Thyroid gland (tissue), 4 donors: ENCODE results near the gene INPP4A. TPM values are rescaled to one million over a fixed set of nuclear protein-coding genes. Genes with fewer than 3 reads are reported as not detected.

ENCODE experiments used
- DNase-seq, 2 donors: peaks; one replicate each; pipeline ENCODE4 v3.0.0-alpha.2; 2019
- H3K27ac ChIP-seq, 3 donors: fragments of 200-600 bp; sonication (generic); 1 replicate in 2 of 3; 2 replicates in 1 of 3; pipeline ENCODE4 v1.5.1; 2016 to 2019; ENCODE audit warnings: mild to moderate bottlenecking in 1 of 3, moderate library complexity in 1 of 3
- H3K27me3 ChIP-seq: fragments of 200-600 bp; sonication (generic); one replicate; pipeline ENCODE4 v1.5.1; 2019
- H3K36me3 ChIP-seq, 2 donors: fragments of 200-600 bp; sonication (generic); one replicate each; pipeline ENCODE4 v1.5.1; 2016 to 2019
- H3K4me1 ChIP-seq, 2 donors: fragments of 200-600 bp; sonication (generic); one replicate each; pipeline ENCODE4 v1.5.1; 2017 to 2019
- H3K4me3 ChIP-seq, 3 donors: fragments of 200-600 bp; sonication (generic); replicated peaks in 1 of 3; 1 replicate in 2 of 3; 2 replicates in 1 of 3; pipeline ENCODE4 v1.5.1; 2016; ENCODE audit warnings: mild to moderate bottlenecking in 1 of 3
- H3K9me3 ChIP-seq: fragments of 200-600 bp; sonication (generic); one replicate; pipeline ENCODE4 v1.5.1; 2017
- POLR2A ChIP-seq, 2 donors: fragments of 450-650 bp; IDR thresholded peaks; one replicate each; pipeline ENCODE4 v1.6.1; 2017; ENCODE audit warnings: antibody characterized with exemption in 2 of 2, mild to moderate bottlenecking in 2 of 2, moderate library complexity in 1 of 2
- WGBS, 2 donors: methylation state at CpG; one replicate each; pipeline ENCODE4 v1.1.5; 2017; 5-methylcytosine and 5-hydroxymethylcytosine counted together
- intact Hi-C: fragments of 100-400 bp; cut with DNase I; formaldehyde crosslinking; loops from one replicate; pipeline ENCODE4 v1.15.1; 2023
- total RNA-seq, 4 donors: library from RNA; depleted of rRNA; stranded (reverse); fragments of >200 nt; gene quantifications; one replicate each; pipeline ENCODE4 v1.2.3, GENCODE V29; 2016
- TF ChIP-seq, protein P1 (sequence below), 6 experiments: fragments of 200-600 bp in 3 of 6; fragments of 450-650 bp in 3 of 6; sonication (generic) in 3 of 6; IDR thresholded peaks; one replicate each; pipeline ENCODE4 v1.5.1; 2016 to 2019; ENCODE audit warnings: antibody characterized with exemption in 6 of 6, mild to moderate bottlenecking in 2 of 6, inconsistent platforms in 1 of 6, moderate library complexity in 1 of 6

The INPP4A gene
- total RNA-seq, 4 donors from 2014 or later, result 18.9 to 24.9 (median 23.8) TPM

DNA sequence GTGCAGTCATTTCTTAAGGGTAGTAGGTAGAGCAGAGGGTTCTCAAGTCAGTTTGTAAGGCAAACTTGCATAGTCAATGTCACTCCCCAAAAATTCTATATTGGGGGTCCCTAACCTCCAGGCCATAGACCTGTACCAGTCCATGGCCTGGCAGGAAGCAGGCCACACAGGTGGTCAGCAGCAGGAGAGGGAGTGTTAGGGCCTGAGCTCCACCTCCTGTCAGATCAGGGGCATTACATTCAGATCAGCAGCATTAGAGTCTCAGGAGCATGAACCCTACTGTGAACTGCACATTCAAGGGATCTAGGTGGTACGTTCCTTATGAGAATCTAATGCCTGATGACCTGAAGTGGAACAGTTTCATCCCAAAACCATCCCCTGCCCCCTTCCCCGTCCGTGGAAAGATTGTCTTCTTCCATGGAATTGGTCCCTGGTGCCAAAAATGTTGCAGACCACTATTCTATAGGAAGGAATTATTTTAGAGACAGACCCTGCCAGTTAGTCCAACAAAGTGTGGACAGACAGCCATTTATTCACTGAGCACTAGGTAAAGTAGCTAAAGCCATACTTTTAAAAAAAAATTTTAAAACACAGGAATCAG is 157.0 kb downstream of the INPP4A start:
- TF ChIP-seq, protein P1, sequence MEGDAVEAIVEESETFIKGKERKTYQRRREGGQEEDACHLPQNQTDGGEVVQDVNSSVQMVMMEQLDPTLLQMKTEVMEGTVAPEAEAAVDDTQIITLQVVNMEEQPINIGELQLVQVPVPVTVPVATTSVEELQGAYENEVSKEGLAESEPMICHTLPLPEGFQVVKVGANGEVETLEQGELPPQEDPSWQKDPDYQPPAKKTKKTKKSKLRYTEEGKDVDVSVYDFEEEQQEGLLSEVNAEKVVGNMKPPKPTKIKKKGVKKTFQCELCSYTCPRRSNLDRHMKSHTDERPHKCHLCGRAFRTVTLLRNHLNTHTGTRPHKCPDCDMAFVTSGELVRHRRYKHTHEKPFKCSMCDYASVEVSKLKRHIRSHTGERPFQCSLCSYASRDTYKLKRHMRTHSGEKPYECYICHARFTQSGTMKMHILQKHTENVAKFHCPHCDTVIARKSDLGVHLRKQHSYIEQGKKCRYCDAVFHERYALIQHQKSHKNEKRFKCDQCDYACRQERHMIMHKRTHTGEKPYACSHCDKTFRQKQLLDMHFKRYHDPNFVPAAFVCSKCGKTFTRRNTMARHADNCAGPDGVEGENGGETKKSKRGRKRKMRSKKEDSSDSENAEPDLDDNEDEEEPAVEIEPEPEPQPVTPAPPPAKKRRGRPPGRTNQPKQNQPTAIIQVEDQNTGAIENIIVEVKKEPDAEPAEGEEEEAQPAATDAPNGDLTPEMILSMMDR (IDR thresholded peaks at IDR 0.05), result peak; percentile 10 to 64 (median 44)
- no peak for TF ChIP-seq POLR2A (IDR thresholded peaks at IDR 0.05)
- Histone ChIP-seq H3K27me3 (no peaks in the 10 kb centered on the region), H3K4me3 (no peak overlapping the region), H3K4me1 (peaks cover 3 to 6% of the 10 kb centered on the region in 2 donors), H3K36me3 (peaks cover 18 to 22% of the 10 kb centered on the region in 2 donors), H3K27ac (no peak overlapping the region), H3K9me3 (no peaks in the 10 kb centered on the region)
- intact Hi-C loops, result loop anchor here (10.0 kb wide), 1 partner anchor 157 kb away; the partner anchor contains the start of gene INPP4A
- 74 to 88% methylated on average over 3 of the region's 3 CpGs for WGBS, 2 donors
- DNase-seq, result peak; percentile 31 to 38

DNA sequence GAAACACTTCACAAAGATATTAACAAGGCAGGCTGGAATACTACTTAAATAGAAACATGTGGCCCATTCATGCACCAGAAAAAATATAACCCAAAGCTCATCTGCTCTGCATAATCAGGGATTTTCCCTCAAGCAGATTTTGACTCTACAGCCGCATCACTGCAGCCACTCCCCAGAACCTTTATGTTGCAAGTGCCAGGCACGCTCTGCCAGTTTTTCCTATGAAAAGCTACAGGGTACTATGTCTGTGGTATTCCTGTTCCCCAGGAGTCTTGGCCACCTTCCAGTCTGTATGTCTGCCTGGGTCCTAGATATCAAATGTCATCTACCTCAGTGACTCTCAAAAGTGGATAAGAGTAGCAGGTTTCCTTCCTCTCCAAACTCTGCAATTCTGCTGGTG is 159.9 kb downstream of the INPP4A start:
- intact Hi-C loops, result loop anchor here (10.0 kb wide), 1 partner anchor 160 kb away; the partner anchor contains the start of gene INPP4A
- WGBS, 2 donors, result 80 to 81% methylated on average over 2 of the region's 2 CpGs

DNA sequence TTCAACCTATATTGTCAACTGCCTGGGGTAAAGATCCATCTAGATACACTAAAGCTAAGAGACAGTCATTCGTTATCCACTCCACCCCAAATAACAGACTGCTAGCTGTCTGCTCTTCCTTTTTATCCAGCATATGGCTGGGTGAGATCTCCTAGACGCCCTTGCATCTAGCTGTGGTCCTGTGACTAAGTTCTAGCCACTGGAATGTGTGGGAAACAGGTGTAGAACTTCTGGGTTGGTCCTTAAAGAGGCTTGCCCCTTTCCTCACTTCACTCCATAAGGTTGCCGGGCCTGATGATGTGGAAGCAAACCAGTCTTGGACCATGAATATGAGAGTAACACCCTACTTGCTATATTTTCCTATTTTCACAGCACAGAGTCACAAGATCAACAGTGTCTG is 160.4 kb downstream of the INPP4A start:
- H3K9me3 ChIP-seq, result no peaks in the 10 kb centered on the region
- no peak overlapping the region for H3K27ac ChIP-seq
- H3K36me3 ChIP-seq, result peaks cover 12 to 13% of the 10 kb centered on the region in 2 donors
- H3K4me3 ChIP-seq, result no peak overlapping the region
- intact Hi-C loops, result loop anchor here (10.0 kb wide), 1 partner anchor 160 kb away; the partner anchor contains the start of gene INPP4A
- H3K27me3 ChIP-seq, result no peaks in the 10 kb centered on the region
- peaks cover 20 to 28% of the 10 kb centered on the region in 2 donors for H3K4me1 ChIP-seq
- no peak for DNase-seq
- TF ChIP-seq, protein P1 (IDR thresholded peaks at IDR 0.05), result no peak
- TF ChIP-seq POLR2A (IDR thresholded peaks at IDR 0.05), result no peak
- WGBS, 2 donors, result 83 to 85% methylated on average over 3 of the region's 3 CpGs

More for the DNA sequence above, 159.9 kb downstream of the INPP4A start:
- no peak for TF ChIP-seq POLR2A (IDR thresholded peaks at IDR 0.05)
- TF ChIP-seq, protein P1 (IDR thresholded peaks at IDR 0.05), result no peak
- Histone ChIP-seq H3K9me3 (no peaks in the 10 kb centered on the region), H3K27ac (no peak overlapping the region), H3K4me3 (no peak overlapping the region), H3K36me3 (peaks cover 18% of the 10 kb centered on the region in 2 donors), H3K27me3 (no peaks in the 10 kb centered on the region), H3K4me1 (peaks cover 15 to 23% of the 10 kb centered on the region in 2 donors)
- no peak for DNase-seq

DNA sequence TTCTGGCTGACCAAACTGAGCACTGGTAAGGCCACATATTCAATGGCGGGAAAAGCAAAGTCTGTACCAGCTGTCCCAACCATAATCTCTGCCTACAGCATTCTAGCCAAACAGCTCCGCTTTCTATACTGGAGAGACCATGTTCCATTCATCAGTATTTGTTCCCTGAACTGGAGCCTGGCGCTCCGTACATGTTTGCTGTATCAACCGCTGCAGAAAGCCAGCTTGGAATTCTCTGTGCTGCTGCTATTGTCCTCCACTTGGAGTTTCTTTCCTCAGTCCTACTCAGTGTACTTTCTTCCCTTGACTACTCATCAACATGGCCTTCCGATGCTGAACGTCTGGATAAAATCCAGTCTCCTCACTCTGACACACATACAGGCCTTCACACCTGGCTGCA is 161.8 kb downstream of the INPP4A start:
- no peak overlapping the region for H3K4me3 ChIP-seq
- intact Hi-C loops, result loop anchor here (10.0 kb wide), 1 partner anchor 162 kb away; the partner anchor contains the start of gene INPP4A
- no peaks in the 10 kb centered on the region for H3K27me3 ChIP-seq
- peaks cover 31 to 36% of the 10 kb centered on the region in 2 donors for H3K4me1 ChIP-seq
- H3K27ac ChIP-seq, result no peak overlapping the region
- 83 to 91% methylated on average over 7 of the region's 7 CpGs for WGBS, 2 donors
- no peaks in the 10 kb centered on the region for H3K9me3 ChIP-seq
- peaks cover 6 to 16% of the 10 kb centered on the region in 2 donors for H3K36me3 ChIP-seq
- TF ChIP-seq, protein P1 (IDR thresholded peaks at IDR 0.05), result no peak
- TF ChIP-seq POLR2A (IDR thresholded peaks at IDR 0.05), result no peak
- no peak for DNase-seq

DNA sequence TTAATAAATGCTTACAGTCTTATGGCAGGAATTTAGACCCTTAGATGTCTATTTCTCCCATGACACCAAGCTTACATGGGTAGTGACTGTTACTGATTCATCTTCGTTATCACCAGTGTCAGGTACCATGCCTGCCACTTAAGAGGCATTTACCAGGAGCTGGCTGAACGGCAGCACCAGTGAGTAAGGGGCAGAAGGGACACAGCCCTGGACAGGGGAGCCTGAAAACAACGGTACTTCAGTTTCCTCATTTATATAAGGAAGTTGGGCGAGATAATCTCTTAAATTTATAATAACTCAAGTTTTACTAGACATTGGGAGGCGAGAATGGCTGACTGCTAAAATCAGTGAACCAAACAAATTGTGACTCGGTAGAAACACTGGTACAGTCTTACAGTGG is 162.4 kb downstream of the INPP4A start:
- DNase-seq, result no peak
- peaks cover 31 to 36% of the 10 kb centered on the region in 2 donors for H3K4me1 ChIP-seq
- H3K27me3 ChIP-seq, result no peaks in the 10 kb centered on the region
- no peak overlapping the region for H3K4me3 ChIP-seq
- intact Hi-C loops, result loop anchor here (10.0 kb wide), 1 partner anchor 162 kb away; the partner anchor contains the start of gene INPP4A
- peak overlapping the region in 1 of 3 donors; percentile 91 for H3K27ac ChIP-seq
- H3K9me3 ChIP-seq, result no peaks in the 10 kb centered on the region
- 61 to 66% methylated on average over 6 of the region's 6 CpGs for WGBS, 2 donors
- H3K36me3 ChIP-seq, result peaks cover 6 to 18% of the 10 kb centered on the region in 2 donors
- TF ChIP-seq POLR2A (IDR thresholded peaks at IDR 0.05), result no peak
- TF ChIP-seq, protein P1 (IDR thresholded peaks at IDR 0.05), result no peak
